Lung microvascular endothelial cell (primary cell): Measurements from ENCODE around the gene LMOD1. TPM values are rescaled to one million over a fixed set of nuclear protein-coding genes. Genes with fewer than 3 reads are reported as not detected.
A peak's percentile ranks its signal among the peaks of the same experiment; 100 is the strongest.
"Not testable (repeated sequence)": the region's sequence is repeated elsewhere in the genome, so short reads cannot be mapped to it uniquely, and the experiment has no call there.

Experiments
- DNase-seq, 2 donors: peaks; one replicate each; pipeline versions ENCODE4 v3.0.0 to v3.0.0-alpha.2; 2010; ENCODE audit warnings: low read depth in 2 of 2
- total RNA-seq: library from RNA; depleted of rRNA; stranded (reverse); fragments of >200 nt; gene quantifications from 2 replicates; pipeline ENCODE4 v1.2.1, GENCODE V29; 2014

LMOD1 gene
- total RNA-seq, 1 donor from 2014 or later: not detected

GRCh38 chr1:201947697-201948008 lies 1.3 kb upstream of the LMOD1 start:
- DNase-seq: no peak

DNA sequence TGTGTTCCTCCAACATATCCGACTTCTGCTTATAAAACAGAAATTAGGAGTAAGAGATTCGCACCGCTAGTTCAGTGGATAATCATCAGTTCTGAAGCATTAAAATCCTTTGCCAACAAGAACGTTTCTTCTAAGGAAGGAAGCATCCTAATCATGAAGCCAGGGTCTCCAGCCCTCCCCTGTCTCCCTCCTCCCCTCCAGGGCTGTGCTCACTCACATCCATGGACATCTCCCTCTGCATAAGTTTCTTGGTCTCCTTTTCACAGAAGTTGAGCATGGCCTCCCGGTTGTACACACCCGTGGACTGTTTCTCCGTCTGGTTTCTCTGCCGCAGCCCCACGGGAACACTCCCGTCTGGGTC lies 505 bp downstream of the LMOD1 start:
- DNase-seq: no peak

GRCh38 chr1:201945157-201945556 lies 1.2 kb downstream of the LMOD1 start:
- no peak for DNase-seq

DNA sequence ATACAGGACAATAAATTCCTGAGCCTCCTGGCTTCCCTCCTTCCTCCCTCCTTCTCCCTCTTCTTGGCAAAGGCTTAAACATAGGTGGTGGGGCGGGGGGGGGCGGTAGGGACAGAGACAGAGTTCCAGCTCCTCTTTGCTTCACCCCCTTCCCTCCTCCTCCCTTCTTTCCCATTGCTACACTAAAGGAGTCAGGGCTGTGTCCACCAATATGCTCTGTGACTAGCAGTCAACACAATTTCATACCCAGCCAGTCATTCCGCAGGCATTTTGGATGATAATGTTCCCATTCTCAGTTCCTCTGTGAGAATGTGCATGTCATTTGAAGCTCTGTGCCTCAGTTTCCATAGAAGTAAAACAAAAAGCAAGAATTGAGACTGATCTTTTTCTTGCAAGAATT lies 1.7 kb downstream of the LMOD1 start:
- no peak for DNase-seq

DNA sequence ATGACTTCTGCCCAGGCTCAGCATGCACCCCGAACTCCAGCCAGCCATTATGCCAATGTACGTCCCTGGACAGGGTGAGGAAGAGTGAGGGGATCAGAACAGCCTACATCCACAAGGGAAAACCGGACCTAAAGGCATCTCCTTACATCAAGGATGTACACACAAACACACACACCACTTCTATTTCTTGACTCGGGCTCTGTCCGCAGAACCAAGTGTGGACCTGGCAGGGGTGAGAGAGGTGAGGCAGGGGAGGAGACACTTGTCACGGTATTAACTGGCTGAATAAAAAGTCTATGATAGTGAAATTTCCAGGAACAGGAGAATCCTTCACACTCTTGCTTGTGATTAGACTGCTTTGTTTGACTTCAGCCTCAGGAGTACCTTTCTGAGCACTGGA lies 2.3 kb downstream of the LMOD1 start:
- DNase-seq: no peak

GRCh38 chr1:201942129-201942495 lies 4.2 kb downstream of the LMOD1 start:
- no peak for DNase-seq

DNA sequence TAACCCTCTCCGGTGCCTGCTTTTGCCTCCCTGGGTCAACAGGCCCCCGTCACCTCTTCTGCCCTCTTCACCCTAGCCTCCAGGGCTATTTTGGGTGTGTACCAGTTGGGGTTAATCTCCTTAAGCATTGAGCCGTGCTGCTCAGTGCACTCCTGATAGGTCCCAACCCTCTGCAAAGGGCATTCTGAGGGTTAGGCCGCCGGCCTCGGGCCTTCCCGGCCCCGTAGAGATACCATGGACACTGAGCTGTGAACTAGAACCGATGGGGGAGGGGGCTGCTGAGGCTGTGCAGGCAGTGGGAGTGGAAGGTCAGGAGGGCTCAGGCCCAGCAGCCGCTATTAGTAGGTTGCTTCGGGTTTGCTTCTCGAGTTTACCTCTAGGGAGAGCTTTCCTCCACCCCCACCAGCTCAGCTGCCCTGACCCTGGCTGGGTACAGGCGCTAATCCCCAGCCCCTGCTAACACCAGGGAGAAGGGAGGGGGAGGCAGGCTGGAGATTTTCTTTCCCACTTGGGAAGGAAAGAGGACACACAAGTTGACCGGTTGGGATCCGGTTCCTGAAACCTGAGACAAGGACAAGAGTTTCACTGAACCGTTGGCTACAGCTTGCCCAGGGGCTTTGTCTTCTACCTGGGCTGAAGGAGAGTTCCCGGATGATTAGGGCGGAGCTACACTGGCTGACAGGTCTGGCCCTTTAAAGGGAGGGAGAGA lies 4.8 kb downstream of the LMOD1 start:
- no peak for DNase-seq

DNA sequence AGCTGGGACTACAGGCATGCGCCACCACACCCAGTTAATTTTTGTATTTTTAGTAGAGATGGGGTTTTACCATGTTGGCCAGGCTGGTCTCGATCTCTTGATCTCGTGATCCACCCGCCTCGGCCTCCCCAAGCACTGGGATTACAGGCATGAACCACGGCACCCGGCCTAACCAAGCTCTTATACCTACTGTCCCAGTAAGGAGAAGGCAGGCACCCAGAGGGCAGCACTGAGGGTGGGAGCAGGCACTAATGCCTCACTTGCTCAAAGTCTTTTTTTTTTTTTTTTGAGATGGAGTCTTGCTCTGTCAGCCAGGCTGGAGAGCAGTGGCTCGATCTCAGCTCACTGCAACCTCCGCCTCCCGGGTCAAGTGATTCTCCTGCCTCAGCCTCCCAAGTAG lies 6.0 kb downstream of the LMOD1 start:
- not testable (repeated sequence) for DNase-seq

GRCh38 chr1:201939574-201939973 lies 6.8 kb downstream of the LMOD1 start:
- DNase-seq: no peak

GRCh38 chr1:201939148-201939547 lies 7.2 kb downstream of the LMOD1 start:
- DNase-seq: no peak

- DNase-seq: no peak
Observed at GRCh38 chr1:201938440-201939035, 7.8 kb downstream of the LMOD1 start.

GRCh38 chr1:201937624-201938213 lies 8.6 kb downstream of the LMOD1 start:
- peak; percentile 67 to 69 for DNase-seq

DNA sequence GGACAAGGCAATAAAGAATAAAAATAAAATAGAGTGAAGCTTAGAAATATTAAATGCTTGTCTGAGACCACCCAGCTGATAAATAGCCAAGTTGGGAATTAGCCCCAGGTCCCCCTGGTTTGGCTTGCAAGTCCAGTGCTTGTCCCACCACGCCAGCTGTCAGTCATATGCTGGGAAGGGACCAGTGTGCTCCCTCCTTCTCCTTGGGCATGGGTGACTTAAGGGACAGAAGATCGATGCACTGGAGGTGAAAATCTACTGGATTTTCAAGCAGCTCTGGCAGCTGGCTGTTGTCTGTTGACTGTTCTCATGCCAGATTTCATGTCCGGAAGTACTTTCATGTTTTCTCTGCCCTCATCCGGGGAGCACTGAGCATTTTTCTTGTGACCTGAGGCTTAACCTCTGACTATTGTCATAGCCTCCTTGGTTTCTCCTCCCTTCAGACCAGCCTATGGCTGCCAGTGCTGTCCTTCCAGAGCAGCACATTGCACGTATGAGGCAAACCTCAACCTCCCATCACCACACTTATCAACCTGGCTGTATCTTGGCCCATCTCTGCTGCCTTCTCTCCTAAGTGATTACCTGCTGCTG lies 12.4 kb downstream of the LMOD1 start:
- no peak for DNase-seq

DNA sequence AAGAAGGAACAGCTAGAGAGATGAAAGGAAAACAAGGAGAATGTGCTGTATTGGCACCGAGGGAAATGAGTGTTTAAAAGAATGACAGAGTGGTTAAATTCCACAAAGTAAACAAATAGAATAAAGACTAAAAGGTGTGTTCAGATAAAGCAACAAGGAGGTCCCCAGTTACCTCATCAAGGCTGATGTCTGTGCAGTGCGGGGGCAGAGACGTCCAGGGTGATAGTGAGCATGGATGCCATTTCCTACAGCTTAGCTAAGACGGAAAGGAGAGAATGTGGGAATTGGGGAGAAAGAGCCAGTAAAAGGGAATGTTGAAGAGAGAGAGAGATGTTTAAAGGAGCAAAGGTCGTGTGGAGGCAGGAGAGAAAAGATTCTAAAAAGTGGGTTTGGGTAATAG lies 15.5 kb downstream of the LMOD1 start:
- no peak for DNase-seq

GRCh38 chr1:201930137-201930536 lies 16.2 kb downstream of the LMOD1 start:
- DNase-seq: no peak

- no peak for DNase-seq
Observed at GRCh38 chr1:201928266-201928665, 18.1 kb downstream of the LMOD1 start.

- no peak for DNase-seq
Observed at GRCh38 chr1:201925981-201926645, 20.2 kb downstream of the LMOD1 start.

DNA sequence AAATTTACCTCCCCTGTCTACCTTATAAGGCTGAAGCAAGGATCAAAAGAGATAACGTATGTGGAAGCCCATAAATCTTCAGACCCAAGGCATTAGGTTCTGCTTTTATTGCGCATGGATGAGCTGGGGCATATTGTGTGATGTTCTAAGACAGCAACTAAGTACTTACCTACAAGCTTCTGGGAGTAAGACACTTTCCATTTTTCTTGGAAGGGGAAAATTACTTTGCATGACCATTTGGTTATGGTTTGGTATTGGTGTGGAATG lies 21.1 kb downstream of the LMOD1 start:
- no peak for DNase-seq

- DNase-seq: no peak
Observed at GRCh38 chr1:201921952-201922558, 24.3 kb downstream of the LMOD1 start.

DNA sequence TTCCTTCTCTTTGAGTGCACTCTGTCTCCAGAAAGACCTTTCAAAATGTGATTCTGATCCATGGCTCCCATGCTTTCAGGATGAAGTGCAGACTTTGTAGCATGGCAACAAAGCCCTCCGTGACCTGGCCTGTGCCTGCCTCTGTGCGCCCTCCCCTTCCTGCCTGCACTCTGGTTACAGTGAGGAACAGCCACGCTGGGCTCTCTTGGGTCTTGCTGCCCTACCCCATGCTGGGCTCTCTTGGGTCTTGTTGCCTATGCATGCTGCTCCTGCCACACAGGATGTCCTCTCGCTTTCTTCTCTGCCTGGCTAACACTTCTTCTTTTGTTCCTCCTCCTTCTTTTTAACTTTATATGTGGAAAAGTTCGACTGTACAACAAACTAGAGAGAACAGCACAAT lies 28.0 kb downstream of the LMOD1 start:
- no peak for DNase-seq

- DNase-seq: peak; percentile 20 to 82
Observed at GRCh38 chr1:201917362-201918033, 28.9 kb downstream of the LMOD1 start.
